Measurements from ENCODE around the gene MARF1. TPM values are rescaled to one million over a fixed set of nuclear protein-coding genes. Genes with fewer than 3 reads are reported as not detected.

Gene MARF1
- total and polyA plus RNA-seq, 2 of the 8 experiments (the other 6 are each of a cell fraction or from before 2014, with no cell fraction given): 5.6 to 31.4 TPM

DNA sequence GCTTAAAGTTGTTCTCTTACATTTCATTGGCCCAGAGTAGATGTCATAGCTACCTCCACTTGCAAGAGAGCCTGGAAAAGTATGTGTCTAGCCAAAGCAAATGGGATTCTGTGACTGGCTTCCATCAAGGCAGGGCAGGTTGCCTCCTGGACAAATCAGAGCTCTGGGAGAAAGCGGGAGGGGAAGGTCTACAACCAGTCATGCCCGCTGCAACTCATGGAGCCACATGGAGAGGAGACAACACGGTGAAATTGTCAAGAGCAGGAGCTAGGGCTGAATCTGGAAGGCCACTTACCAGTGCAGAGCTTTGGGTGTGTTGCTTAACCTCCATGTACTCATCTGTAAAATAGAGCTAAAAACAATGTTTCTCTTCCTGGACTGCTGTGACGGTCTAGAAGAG, 83.8 kb downstream of the MARF1 start:
- H3K56ac ChIP-seq (replicated peaks; ENCODE audit: insufficient read length, low read depth, low read length): no peak overlapping the region
- no peak overlapping the region for H4K5ac ChIP-seq (ENCODE audit: insufficient read length, low read depth, low read length)
- no peak overlapping the region for H2BK12ac ChIP-seq (ENCODE audit: low read depth, low read length)
- H3K79me2 ChIP-seq (ENCODE audit: control insufficient read depth in 1 of 2, insufficient read depth in 2 of 2, low read length in 2 of 2): no peaks in the 10 kb centered on the region
- FAIRE-seq (no peak), DNase-seq (ENCODE audit: low read depth in 1 of 2, low spot score in 2 of 2) (no peak)
- H2BK120ac ChIP-seq (replicated peaks; ENCODE audit: low read depth, low read length): no peak overlapping the region
- no peaks in the 10 kb centered on the region for H3K4me1 ChIP-seq (replicated peaks in 1 of 4; ENCODE audit: control insufficient read depth in 3 of 4, insufficient read depth in 4 of 4, low read length in 3 of 4)
- H4K91ac ChIP-seq (replicated peaks; ENCODE audit: insufficient read length, low read length): no peak overlapping the region
- no peak overlapping the region for H2AFZ ChIP-seq (ENCODE audit: low read length)
- H3K23ac ChIP-seq (ENCODE audit: insufficient read length): no peak overlapping the region
- no peak overlapping the region for H2AK5ac ChIP-seq (ENCODE audit: low read depth, low read length)
- H2BK15ac ChIP-seq (ENCODE audit: low read length): no peak overlapping the region
- H3K14ac ChIP-seq (ENCODE audit: insufficient read length): no peak overlapping the region
- H3K79me1 ChIP-seq (ENCODE audit: low read depth, low read length): no peaks in the 10 kb centered on the region
- H4K8ac ChIP-seq (ENCODE audit: extremely low read depth, insufficient read depth, low read length): no peak overlapping the region
- WGBS, 2 experiments (ENCODE audit: extremely low coverage in 1 of 2, insufficient coverage in 1 of 2, insufficient read length in 1 of 2, insufficient replicate concordance in 2 of 2, low coverage in 1 of 2, low lambda C conversion rate in 2 of 2, missing lambda C conversion rate in 1 of 2): 94% methylated on average over 4 of the region's 4 CpGs; no CpG with 5 or more reads in 1 of the 2 experiments
- no peak overlapping the region for H3K4me2 ChIP-seq (ENCODE audit: insufficient read depth in 1 of 2, low read depth in 2 of 2, low read length in 2 of 2)
- no peaks in the 10 kb centered on the region for H3K9me3 ChIP-seq (ENCODE audit: insufficient read depth in 2 of 2, low read depth in 1 of 2, low read length in 1 of 2)
- no peak overlapping the region for H3K4me3 ChIP-seq (ENCODE audit: extremely low read depth in 1 of 4, insufficient read depth in 2 of 4, low read depth in 3 of 4, low read length in 4 of 4)
- H3K23me2 ChIP-seq (ENCODE audit: low read depth, low read length): no peaks in the 10 kb centered on the region
- no peak overlapping the region for H2BK5ac ChIP-seq (ENCODE audit: low read depth, low read length)
- POLR2A ChIA-PET (ENCODE audit: partially characterized antibody): interaction anchor here (1.4 kb wide), 1 partner anchor 42 kb away, joined by 5 read pairs; no protein-coding TSS in a partner anchor
- no peaks in the 10 kb centered on the region for H3K36me3 ChIP-seq (ENCODE audit: control insufficient read depth in 2 of 4, insufficient read depth in 4 of 4, low read length in 3 of 4)
- no peak overlapping the region for H3K9ac ChIP-seq (replicated peaks in 1 of 4; ENCODE audit: extremely low read depth in 1 of 4, low read depth in 3 of 4, low read length in 3 of 4)
- no peak overlapping the region for H3K18ac ChIP-seq (ENCODE audit: extremely low read depth, low read length)
- no peak overlapping the region for H2BK20ac ChIP-seq (ENCODE audit: low read length)
- CTCF ChIA-PET (ENCODE audit: partially characterized antibody): interaction anchor here (0.9 to 2.7 kb wide), 5 partner anchors 8 to 145 kb away, joined by 3 to 14 read pairs (median 4); no protein-coding TSS in a partner anchor
- no peaks in the 10 kb centered on the region for H3K27me3 ChIP-seq (replicated peaks in 1 of 4; ENCODE audit: control insufficient read depth in 3 of 4, extremely low read depth in 1 of 4, insufficient read depth in 3 of 4, low read length in 3 of 4)
- no peak for TF ChIP-seq SP4 (IDR thresholded peaks at IDR 0.05; ENCODE audit: low read length)
- no peak for TF ChIP-seq CHD1 (IDR thresholded peaks at IDR 0.05; ENCODE audit: low read depth, low read length)
- TF ChIP-seq, protein P1, sequence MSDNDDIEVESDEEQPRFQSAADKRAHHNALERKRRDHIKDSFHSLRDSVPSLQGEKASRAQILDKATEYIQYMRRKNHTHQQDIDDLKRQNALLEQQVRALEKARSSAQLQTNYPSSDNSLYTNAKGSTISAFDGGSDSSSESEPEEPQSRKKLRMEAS (IDR thresholded peaks at IDR 0.05): peak; percentile 50; the same call in 1 of the 2 replicates
- TF ChIP-seq, protein P2, sequence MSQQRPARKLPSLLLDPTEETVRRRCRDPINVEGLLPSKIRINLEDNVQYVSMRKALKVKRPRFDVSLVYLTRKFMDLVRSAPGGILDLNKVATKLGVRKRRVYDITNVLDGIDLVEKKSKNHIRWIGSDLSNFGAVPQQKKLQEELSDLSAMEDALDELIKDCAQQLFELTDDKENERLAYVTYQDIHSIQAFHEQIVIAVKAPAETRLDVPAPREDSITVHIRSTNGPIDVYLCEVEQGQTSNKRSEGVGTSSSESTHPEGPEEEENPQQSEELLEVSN (IDR thresholded peaks at IDR 0.05): peak; percentile 78
- TF ChIP-seq POLR2AphosphoS5 (IDR thresholded peaks at IDR 0.05; ENCODE audit: low read depth, low read length): no peak
- H3K27ac ChIP-seq (ENCODE audit: low read depth, low read length): no peak overlapping the region
- H3K4ac ChIP-seq (replicated peaks; ENCODE audit: insufficient read length, low read depth, low read length): no peak overlapping the region
- H4K20me1 ChIP-seq (replicated peaks in 1 of 2; ENCODE audit: control insufficient read depth in 1 of 2, insufficient read depth in 2 of 2, low read length in 2 of 2): no peaks in the 10 kb centered on the region

Data from H1 (cell line).